Right kidney (tissue), 1 donor: ENCODE measurements around the gene ASB2.

Experiments used
- DNase-seq: peaks from one replicate; pipeline ENCODE4 v3.0.0-alpha.2; 2016

Gene ASB2

DNA sequence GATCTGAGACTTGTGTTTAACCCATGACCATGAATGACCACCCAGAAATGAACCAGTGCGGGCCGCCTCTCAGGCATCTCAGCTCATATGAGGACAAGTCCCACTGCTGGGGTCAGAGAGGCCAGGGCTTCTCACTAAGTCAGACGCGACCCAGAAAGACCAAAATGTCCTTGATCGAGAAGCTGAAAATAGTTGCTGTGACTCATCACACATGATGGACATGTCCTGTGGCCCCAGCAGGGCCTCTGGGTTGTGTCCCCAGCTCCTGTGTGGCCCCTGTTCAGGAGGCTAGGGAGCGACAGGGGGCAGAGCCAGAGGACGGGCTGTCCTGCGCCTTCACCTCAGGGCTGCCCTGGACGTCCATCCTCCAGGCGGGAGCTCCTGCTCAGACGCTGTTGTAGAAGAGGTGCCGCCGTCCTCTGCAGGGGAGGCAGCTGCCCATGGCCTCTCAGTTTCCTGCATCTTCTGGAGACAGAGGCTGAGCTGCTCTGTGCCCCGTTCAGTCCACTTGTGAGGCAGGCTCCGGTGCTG lies 78.2 kb downstream of the ASB2 start:
- no peak for DNase-seq

DNA sequence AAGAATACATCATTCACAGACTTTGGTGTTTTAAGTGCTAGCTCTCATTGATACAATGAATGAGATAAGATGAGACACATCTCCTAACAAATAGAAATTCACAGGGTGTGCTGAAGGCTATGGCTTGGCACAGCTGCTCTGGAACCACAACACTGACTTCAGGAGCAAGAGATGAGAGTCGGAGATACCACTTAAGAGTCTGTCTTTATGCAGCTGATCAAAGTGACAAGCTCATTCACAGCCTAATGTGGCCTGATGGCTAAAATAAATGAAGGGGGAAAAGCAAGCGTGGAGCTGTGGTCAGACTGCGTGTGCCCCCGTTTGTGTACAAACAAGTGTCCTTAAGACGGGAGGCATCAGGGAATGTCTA lies 78.9 kb downstream of the ASB2 start:
- no peak for DNase-seq

GRCh38 chr14:93895023-93895604 lies 81.3 kb downstream of the ASB2 start:
- no peak for DNase-seq

DNA sequence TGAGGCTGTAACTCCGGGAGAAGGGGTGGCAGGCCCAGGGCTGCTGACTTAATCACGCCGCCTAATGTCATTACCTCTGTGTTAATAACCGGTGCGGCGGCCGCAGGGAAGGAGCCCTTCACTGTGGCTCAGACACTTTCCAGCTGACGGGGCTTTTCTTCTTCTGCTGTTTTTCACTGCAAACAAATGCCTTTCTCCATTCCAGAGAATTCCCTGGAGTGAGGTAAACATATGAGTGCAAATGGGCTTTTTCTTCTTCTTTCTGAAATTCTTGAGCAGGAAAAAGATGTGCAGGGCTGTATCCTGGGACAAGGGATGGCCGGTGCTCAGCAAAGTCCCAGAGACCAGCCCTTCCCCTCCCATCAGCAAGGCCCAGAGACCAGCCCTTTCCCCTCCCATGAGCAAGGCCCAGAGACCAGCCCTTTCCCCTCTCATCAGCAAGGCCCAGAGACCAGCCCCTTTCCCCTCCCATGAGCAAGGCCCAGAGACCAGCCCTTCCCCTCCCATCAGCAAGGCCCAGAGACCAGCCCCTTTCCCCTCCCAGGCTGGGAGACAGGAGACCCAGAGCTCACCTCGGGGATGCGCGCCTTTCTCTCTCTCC lies 82.6 kb downstream of the ASB2 start:
- no peak for DNase-seq

DNA sequence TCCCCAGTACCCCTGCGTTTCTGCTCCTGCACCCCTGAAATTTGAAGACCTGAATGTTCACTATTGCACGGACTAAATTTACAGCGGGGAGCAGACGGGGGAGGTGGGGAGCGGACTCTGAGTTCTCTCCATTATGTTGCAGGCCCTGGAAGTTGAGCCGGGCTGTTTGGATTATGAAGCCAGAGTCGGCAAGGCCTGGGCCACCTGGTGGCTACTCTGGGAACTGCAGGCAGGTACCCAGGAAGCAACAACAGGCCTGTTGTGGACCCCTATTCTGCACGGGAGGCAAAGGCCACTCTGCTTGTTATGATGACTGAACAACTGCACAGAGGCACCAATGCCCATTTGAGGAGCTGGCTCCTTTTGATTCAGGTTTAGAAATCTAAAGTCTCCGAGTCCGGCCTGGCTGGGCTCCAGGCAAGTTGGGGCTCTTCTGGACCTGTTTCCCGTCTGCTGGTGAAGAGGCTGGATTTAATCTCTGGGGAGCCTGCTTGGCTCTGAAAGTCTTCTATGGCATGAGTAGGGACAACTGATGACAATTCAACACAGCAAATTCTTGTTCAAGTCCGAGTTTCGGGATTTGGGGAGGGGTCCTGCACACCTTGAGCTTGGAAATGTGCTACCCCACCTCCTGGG lies 83.3 kb downstream of the ASB2 start:
- peak; percentile 65 for DNase-seq

DNA sequence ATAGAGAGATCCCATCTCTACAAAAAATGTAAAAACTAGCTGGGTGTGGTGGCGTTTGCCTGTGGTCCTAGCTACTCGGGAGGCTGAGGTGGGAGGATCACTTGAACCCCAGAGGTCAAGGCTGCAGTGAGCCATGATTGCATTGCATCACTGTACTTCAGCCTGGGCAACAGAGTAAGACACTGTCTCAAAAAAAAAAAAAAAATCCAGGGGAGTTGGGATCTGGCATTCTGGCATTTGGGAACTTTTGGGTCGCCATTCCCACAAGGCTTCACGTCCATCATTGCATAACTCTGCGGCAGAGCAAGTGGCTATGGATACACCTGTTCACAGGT lies 83.9 kb downstream of the ASB2 start:
- no peak for DNase-seq

DNA sequence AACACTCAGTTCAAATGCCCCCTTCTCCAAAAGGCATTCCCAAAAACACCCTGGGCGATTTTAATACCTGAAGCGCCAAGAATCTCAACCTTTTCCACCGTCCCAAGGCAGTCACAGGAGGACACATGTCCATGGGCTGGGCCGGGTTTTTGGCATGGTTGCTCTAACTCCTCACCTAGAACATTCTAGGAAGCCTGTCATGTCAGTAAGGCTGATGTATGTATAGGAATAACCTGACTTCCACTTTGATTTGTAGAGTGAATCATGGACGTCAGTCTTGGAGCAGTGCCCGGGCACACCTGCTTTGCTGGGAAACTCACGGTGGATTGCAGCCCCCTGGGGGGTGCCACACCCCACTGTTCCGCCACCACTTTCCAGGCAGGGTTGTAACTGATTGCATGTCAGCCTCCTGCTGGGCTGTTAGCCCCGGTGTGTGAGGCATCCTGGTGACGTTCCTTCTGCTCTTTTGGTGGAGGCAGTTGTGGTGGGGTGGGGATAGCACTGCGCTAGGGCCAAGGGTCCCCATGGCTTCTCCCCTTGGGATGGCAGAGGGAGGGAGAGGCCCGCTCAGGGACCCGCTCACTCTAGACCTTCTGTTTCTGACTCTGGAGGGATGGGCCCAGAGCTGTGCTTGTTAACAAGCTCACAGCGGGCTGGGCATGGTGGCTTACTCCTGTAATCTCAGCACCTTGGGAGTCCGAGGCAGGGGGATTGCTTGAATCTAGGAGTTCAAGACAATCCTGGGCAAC lies 84.4 kb downstream of the ASB2 start:
- no peak for DNase-seq

DNA sequence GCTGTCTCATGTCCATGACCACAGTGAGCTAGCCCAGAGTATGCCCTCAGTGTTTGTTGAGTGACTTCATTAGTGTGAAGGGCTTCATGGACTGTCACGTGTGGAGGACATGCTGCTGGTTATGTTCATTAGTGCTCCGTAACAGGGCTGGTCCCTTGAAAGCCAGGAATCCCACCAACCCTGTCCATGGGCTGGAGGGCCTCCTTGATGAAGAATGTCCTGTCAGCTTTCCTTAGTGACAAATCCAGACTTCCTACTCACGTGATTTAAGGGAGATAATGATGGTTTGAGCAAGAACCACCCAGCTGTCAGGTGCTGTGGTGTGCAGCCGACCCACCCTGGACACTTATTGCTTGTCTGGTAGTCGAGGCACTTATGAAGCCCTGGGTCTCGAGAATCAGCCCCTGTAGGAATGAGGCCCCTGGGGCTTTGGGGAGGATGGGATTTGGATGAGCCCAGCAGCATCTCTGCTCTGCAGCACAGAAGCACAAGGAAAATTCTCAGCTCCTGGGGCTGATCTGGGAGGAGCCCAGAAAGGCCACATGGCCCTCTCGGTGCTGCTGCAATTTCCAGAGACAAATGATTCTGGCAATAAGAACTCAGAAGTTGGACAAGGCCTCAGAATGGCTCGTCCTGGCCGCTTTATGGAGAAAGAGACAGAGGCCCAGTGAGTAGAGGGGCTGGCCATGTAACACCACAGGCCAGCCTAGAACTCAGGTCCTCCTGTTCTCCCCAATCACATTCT lies 86.5 kb downstream of the ASB2 start:
- no peak for DNase-seq

DNA sequence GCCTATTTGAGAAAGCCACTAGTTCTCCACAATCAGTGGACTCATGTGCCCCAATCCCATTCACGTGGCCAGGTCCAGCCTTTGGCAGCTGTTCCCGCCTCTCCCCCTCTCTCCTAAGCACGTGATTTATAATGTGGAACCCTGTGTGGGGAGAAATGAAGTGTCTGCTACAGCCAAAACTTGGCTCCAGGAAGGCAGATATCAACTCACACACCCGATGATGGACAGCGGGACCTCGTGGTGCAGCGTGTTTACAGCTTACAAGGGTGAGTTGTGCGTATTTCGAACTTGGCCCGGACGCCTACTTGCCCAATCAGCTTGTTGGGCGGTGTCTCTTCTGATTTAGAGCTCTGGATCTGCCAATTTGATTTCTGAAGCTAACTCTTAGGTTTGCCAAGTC lies 87.4 kb downstream of the ASB2 start:
- DNase-seq: no peak

- DNase-seq: no peak
These were observed 91.4 kb downstream of the ASB2 start for GRCh38 chr14:93884950-93885349.
